T-cell (primary cell): ENCODE measurements around the gene DNM3. TPM values are rescaled to one million over a fixed set of nuclear protein-coding genes. Genes with fewer than 3 reads are reported as not detected.

Experiments used
- ATAC-seq, 4 experiments: fragments of 200-7000 bp in 3 of 4; fragments of 150-1000 bp in 1 of 4; cut with Tn5 transposase; replicated peaks in 1 of 4; 1 replicate in 3 of 4; 2 replicates in 1 of 4; pipeline ENCODE4 v1.10.0; 2021; ENCODE audit warnings: moderate library complexity in 3 of 4, mild to moderate bottlenecking in 2 of 4, moderate number of reproducible peaks in 1 of 4
- CTCF ChIA-PET, 2 donors: fragments of 300-600 bp; sonication (Branson Sonifier 250); formaldehyde crosslinking; loops; one replicate each; lab custom pipeline; 2022; ENCODE audit warnings: antibody characterized with exemption in 2 of 2; lab: Charles Lee
- POLR2A ChIA-PET, 2 donors: fragments of 300-600 bp; sonication (Branson Sonifier 250); formaldehyde crosslinking; loops; one replicate each; lab custom pipeline; 2022; ENCODE audit warnings: antibody characterized with exemption in 2 of 2; lab: Charles Lee
- DNase-seq, 35 experiments: peaks; one replicate each; pipeline versions ENCODE4 v3.0.0 to v3.0.0-alpha.2; 2013 to 2023
- H3K27ac ChIP-seq: one replicate; pipeline ENCODE4 v1.5.1; 2013; ENCODE audit warnings: low read length
- H3K27me3 ChIP-seq, 2 experiments: replicated peaks in 1 of 2; 1 replicate in 1 of 2; 2 replicates in 1 of 2; pipeline versions ENCODE4 v1.6.1 to v1.7.0; 2013; ENCODE audit warnings: low read length in 1 of 2, mixed read lengths in 1 of 2; ENCODE audit not compliant: control insufficient read depth in 2 of 2, insufficient read depth in 2 of 2; ENCODE audit errors: extremely low read depth in 1 of 2
- H3K36me3 ChIP-seq, 2 donors: 1 replicate in 1 of 2; 2 replicates in 1 of 2; pipeline versions ENCODE4 v1.6.1 to v1.7.0; 2013; ENCODE audit warnings: low read length in 1 of 2; ENCODE audit not compliant: control insufficient read depth in 2 of 2, insufficient read depth in 1 of 2; ENCODE audit errors: extremely low read depth in 1 of 2
- H3K4me1 ChIP-seq, 2 experiments: 1 replicate in 1 of 2; 2 replicates in 1 of 2; pipeline versions ENCODE4 v1.6.1 to v1.7.0; 2013; ENCODE audit warnings: low read length in 2 of 2, mixed read lengths in 1 of 2; ENCODE audit not compliant: insufficient read depth in 2 of 2, control insufficient read depth in 1 of 2; ENCODE audit errors: extremely low read depth in 1 of 2
- H3K4me3 ChIP-seq, 2 donors: 1 replicate in 1 of 2; 2 replicates in 1 of 2; pipeline versions ENCODE4 v1.5.1 to v1.7.0; 2013; ENCODE audit warnings: mild to moderate bottlenecking in 2 of 2, low read length in 1 of 2, moderate library complexity in 1 of 2; ENCODE audit not compliant: control insufficient read depth in 1 of 2; ENCODE audit errors: extremely low read depth in 1 of 2
- H3K9me3 ChIP-seq: 2 replicates; pipeline ENCODE4 v1.7.0; 2013
- H3K27ac Mint-ChIP-seq, 2 donors: one replicate each; pipeline ENCODE4 v1.8.0; 2020 to 2021; ENCODE audit warnings: mild to moderate bottlenecking in 2 of 2, mixed read lengths in 2 of 2
- H3K27me3 Mint-ChIP-seq, 2 donors: one replicate each; pipeline ENCODE4 v1.8.0; 2021 to 2022; ENCODE audit warnings: mixed read lengths in 2 of 2
- H3K36me3 Mint-ChIP-seq: one replicate; pipeline ENCODE4 v1.8.0; 2021; ENCODE audit warnings: mixed read lengths
- H3K4me1 Mint-ChIP-seq, 3 donors: one replicate each; pipeline ENCODE4 v1.8.0; 2020 to 2022; ENCODE audit warnings: mixed read lengths in 3 of 3, mild to moderate bottlenecking in 1 of 3
- H3K4me3 Mint-ChIP-seq, 3 donors: one replicate each; pipeline ENCODE4 v1.8.0; 2020 to 2022; ENCODE audit warnings: mild to moderate bottlenecking in 3 of 3, mixed read lengths in 3 of 3, moderate library complexity in 3 of 3
- H3K9me3 Mint-ChIP-seq, 3 donors: one replicate each; pipeline ENCODE4 v1.8.0; 2020 to 2022; ENCODE audit warnings: mixed read lengths in 3 of 3
- WGBS: methylation state at CpG from one replicate; pipeline ENCODE4 v1.1.5; 2013; ENCODE audit warnings: missing lambda C conversion rate; ENCODE audit not compliant: insufficient coverage; 5-methylcytosine and 5-hydroxymethylcytosine counted together
- total RNA-seq, 35 experiments: library from RNA in 6 of 35; stranded (reverse) in 6 of 35; fragments of 120-200 nt in 1 of 35; gene quantifications; one replicate each; pipeline versions ENCODE4 v1.2.1 to v1.2.4 and lab custom pipeline; 2013 to 2026

Gene DNM3
- total RNA-seq, 5 donors from 2014 or later (not counting 1 experiment from before 2014, with no cell fraction given): 2.0 to 2.8 (median 2.4) TPM

GRCh38 chr1:172381946-172382345, 540.6 kb downstream of the DNM3 start:
- Mint-ChIP-seq H3K27me3 (no peaks in the 10 kb centered on the region), H3K9me3 (no peaks in the 10 kb centered on the region), H3K4me1 (peaks cover 23 to 40% (median 26%) of the 10 kb centered on the region in 3 donors), H3K36me3 (no peaks in the 10 kb centered on the region), H3K4me3 (peak overlapping the region in 1 of 3 donors; percentile 28), H3K27ac (peak overlapping the region; percentile 77 to 85)
- Histone ChIP-seq H3K4me1 (peaks cover 0 to 22% of the 10 kb centered on the region in 2 experiments), H3K36me3 (peaks cover 0 to under 1% of the 10 kb centered on the region in 2 donors), H3K27ac (no peak overlapping the region), H3K27me3 (no peaks in the 10 kb centered on the region), H3K4me3 (no peak overlapping the region), H3K9me3 (no peaks in the 10 kb centered on the region)
- DNase-seq: no peak
- ChIA-PET POLR2A (interaction anchor here in 1 of 2 donors (0.6 kb wide), 1 partner anchor 11 kb away, joined by 3 read pairs; no protein-coding TSS in a partner anchor), CTCF (interaction anchor here (0.5 to 2.4 kb wide), 3 partner anchors 17 to 256 kb away, joined by 3 to 30 read pairs (median 3); no protein-coding TSS in a partner anchor)
- no peak for ATAC-seq
- WGBS: 100% methylated on average over 1 of the region's 2 CpGs

GRCh38 chr1:172382406-172382805, 541.1 kb downstream of the DNM3 start:
- Histone ChIP-seq H3K4me3 (no peak overlapping the region), H3K4me1 (peaks cover 0 to 22% of the 10 kb centered on the region in 2 experiments), H3K27me3 (no peaks in the 10 kb centered on the region), H3K9me3 (no peaks in the 10 kb centered on the region), H3K27ac (no peak overlapping the region), H3K36me3 (peaks cover 0 to 2% of the 10 kb centered on the region in 2 donors)
- DNase-seq (no peak), ATAC-seq (no peak)
- no CpG with 5 or more reads among the region's 1 CpG for WGBS
- Mint-ChIP-seq H3K4me3 (no peak overlapping the region), H3K27ac (peak overlapping the region; percentile 55 to 77), H3K27me3 (no peaks in the 10 kb centered on the region), H3K36me3 (no peaks in the 10 kb centered on the region), H3K4me1 (peaks cover 23 to 40% (median 26%) of the 10 kb centered on the region in 3 donors), H3K9me3 (no peaks in the 10 kb centered on the region)
- ChIA-PET POLR2A (no interaction called here), CTCF (interaction anchor here (0.5 to 2.4 kb wide), 3 partner anchors 17 to 256 kb away, joined by 3 to 30 read pairs (median 3); no protein-coding TSS in a partner anchor)

- Mint-ChIP-seq H3K27ac (peak overlapping the region in 1 of 2 donors; percentile 28), H3K4me3 (no peak overlapping the region), H3K27me3 (no peaks in the 10 kb centered on the region), H3K4me1 (peaks cover 23 to 40% (median 26%) of the 10 kb centered on the region in 3 donors), H3K36me3 (no peaks in the 10 kb centered on the region), H3K9me3 (no peaks in the 10 kb centered on the region)
- Histone ChIP-seq H3K27ac (no peak overlapping the region), H3K27me3 (no peaks in the 10 kb centered on the region), H3K9me3 (no peaks in the 10 kb centered on the region), H3K4me3 (no peak overlapping the region), H3K36me3 (peaks cover 0 to 2% of the 10 kb centered on the region in 2 donors), H3K4me1 (peaks cover 0 to 22% of the 10 kb centered on the region in 2 experiments)
- DNase-seq: no peak
- ChIA-PET POLR2A (no interaction called here), CTCF (interaction anchor here in 1 of 2 donors (1.0 kb wide), 1 partner anchor 381 kb away, joined by 4 read pairs; no protein-coding TSS in a partner anchor)
- ATAC-seq: no peak
- no CpG with 5 or more reads among the region's 4 CpGs for WGBS
These were observed 541.7 kb downstream of the DNM3 start for GRCh38 chr1:172382990-172383389.

GRCh38 chr1:172383536-172383935, 542.2 kb downstream of the DNM3 start:
- DNase-seq: no peak
- Mint-ChIP-seq H3K27ac (peak overlapping the region in 1 of 2 donors; percentile 34), H3K27me3 (no peaks in the 10 kb centered on the region), H3K4me1 (peaks cover 23 to 37% (median 26%) of the 10 kb centered on the region in 3 donors), H3K9me3 (no peaks in the 10 kb centered on the region), H3K36me3 (no peaks in the 10 kb centered on the region), H3K4me3 (no peak overlapping the region)
- peaks cover 0 to 2% of the 10 kb centered on the region in 2 donors for H3K36me3 ChIP-seq
- POLR2A ChIA-PET: no interaction called here
- H3K9me3 ChIP-seq: no peaks in the 10 kb centered on the region
- 100% methylated on average over 1 of the region's 3 CpGs for WGBS
- ATAC-seq: no peak
- H3K4me3 ChIP-seq: no peak overlapping the region
- CTCF ChIA-PET: interaction anchor here in 1 of 2 donors (0.6 to 1.0 kb wide), 2 partner anchors 16 to 381 kb away, joined by 3 to 4 read pairs; no protein-coding TSS in a partner anchor
- no peak overlapping the region for H3K27ac ChIP-seq
- H3K4me1 ChIP-seq: peaks cover 0 to 22% of the 10 kb centered on the region in 2 experiments
- no peaks in the 10 kb centered on the region for H3K27me3 ChIP-seq

- H3K27ac Mint-ChIP-seq: no peak overlapping the region
- H3K27ac ChIP-seq: no peak overlapping the region
- no peak for DNase-seq
- ChIA-PET CTCF (interaction anchor here in 1 of 2 donors (2.2 kb wide), 1 partner anchor 15 kb away, joined by 6 read pairs; no protein-coding TSS in a partner anchor), POLR2A (interaction anchor here in 1 of 2 donors (1.0 kb wide), 1 partner anchor 13 kb away, joined by 3 read pairs; no protein-coding TSS in a partner anchor)
- WGBS: no CpG with 5 or more reads among the region's 1 CpG
- H3K4me3 ChIP-seq: no peak overlapping the region
- H3K27me3 ChIP-seq: no peaks in the 10 kb centered on the region
- no peaks in the 10 kb centered on the region for H3K27me3 Mint-ChIP-seq
- H3K9me3 ChIP-seq: no peaks in the 10 kb centered on the region
- H3K9me3 Mint-ChIP-seq: no peaks in the 10 kb centered on the region
- H3K4me3 Mint-ChIP-seq: no peak overlapping the region
- H3K36me3 Mint-ChIP-seq: no peaks in the 10 kb centered on the region
- ATAC-seq: no peak
- H3K36me3 ChIP-seq: peaks cover 0 to 2% of the 10 kb centered on the region in 2 donors
- peaks cover 23 to 29% (median 25%) of the 10 kb centered on the region in 3 donors for H3K4me1 Mint-ChIP-seq
- H3K4me1 ChIP-seq: peaks cover 0 to 18% of the 10 kb centered on the region in 2 experiments
These were observed 543.4 kb downstream of the DNM3 start for GRCh38 chr1:172384656-172385055.

- Histone ChIP-seq H3K36me3 (peaks cover 0 to 2% of the 10 kb centered on the region in 2 donors), H3K4me1 (peaks cover 0 to 9% of the 10 kb centered on the region in 2 experiments), H3K9me3 (no peaks in the 10 kb centered on the region), H3K4me3 (no peak overlapping the region), H3K27me3 (no peaks in the 10 kb centered on the region), H3K27ac (no peak overlapping the region)
- Mint-ChIP-seq H3K9me3 (no peaks in the 10 kb centered on the region), H3K27ac (no peak overlapping the region), H3K36me3 (no peaks in the 10 kb centered on the region), H3K4me1 (peaks cover 18 to 24% (median 18%) of the 10 kb centered on the region in 3 donors), H3K27me3 (no peaks in the 10 kb centered on the region), H3K4me3 (no peak overlapping the region)
- ATAC-seq (no peak), DNase-seq (no peak)
- ChIA-PET POLR2A (no interaction called here), CTCF (interaction anchor here in 1 of 2 donors (1.2 to 2.2 kb wide), 2 partner anchors 13 to 15 kb away, joined by 3 to 6 read pairs; no protein-coding TSS in a partner anchor)
- WGBS: no CpG with 5 or more reads among the region's 2 CpGs
These were observed 544.7 kb downstream of the DNM3 start for GRCh38 chr1:172386046-172386445.
